ENCODE measurements around the gene MACROH2A2.

DNA sequence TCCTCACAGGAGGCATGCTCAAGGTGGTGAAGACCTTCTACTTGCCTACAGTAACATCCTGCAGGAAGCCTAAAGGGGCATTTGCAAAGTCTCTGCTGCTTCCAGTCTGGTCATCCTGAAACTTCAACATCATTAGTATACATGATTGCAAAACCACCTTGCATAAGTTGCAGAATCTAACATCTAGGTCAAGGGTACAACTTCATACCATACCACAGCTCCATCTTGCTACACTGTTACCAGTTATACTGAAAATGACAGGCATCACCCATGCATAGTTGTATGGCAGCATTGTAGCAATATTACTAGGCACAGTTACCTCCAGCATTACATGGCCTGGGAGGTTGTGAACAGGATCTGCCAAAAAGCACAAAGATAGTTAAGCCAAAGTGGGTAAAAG is 13.7 kb upstream of the MACROH2A2 start:
- TF ChIP-seq, protein P1, sequence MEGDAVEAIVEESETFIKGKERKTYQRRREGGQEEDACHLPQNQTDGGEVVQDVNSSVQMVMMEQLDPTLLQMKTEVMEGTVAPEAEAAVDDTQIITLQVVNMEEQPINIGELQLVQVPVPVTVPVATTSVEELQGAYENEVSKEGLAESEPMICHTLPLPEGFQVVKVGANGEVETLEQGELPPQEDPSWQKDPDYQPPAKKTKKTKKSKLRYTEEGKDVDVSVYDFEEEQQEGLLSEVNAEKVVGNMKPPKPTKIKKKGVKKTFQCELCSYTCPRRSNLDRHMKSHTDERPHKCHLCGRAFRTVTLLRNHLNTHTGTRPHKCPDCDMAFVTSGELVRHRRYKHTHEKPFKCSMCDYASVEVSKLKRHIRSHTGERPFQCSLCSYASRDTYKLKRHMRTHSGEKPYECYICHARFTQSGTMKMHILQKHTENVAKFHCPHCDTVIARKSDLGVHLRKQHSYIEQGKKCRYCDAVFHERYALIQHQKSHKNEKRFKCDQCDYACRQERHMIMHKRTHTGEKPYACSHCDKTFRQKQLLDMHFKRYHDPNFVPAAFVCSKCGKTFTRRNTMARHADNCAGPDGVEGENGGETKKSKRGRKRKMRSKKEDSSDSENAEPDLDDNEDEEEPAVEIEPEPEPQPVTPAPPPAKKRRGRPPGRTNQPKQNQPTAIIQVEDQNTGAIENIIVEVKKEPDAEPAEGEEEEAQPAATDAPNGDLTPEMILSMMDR (IDR thresholded peaks at IDR 0.05; ENCODE audit: insufficient read depth, low read length), result no peak
- TF ChIP-seq POLR2AphosphoS5 (IDR thresholded peaks at IDR 0.05; ENCODE audit: low read depth), result no peak
